Uterus (tissue), 4 donors: ENCODE results near the gene EPB41L3. TPM values are rescaled to one million over a fixed set of nuclear protein-coding genes. Genes with fewer than 3 reads are reported as not detected.

Experiments used
- DNase-seq, 2 donors: peaks; one replicate each; pipeline ENCODE4 v3.0.0-alpha.2; 2019 to 2020
- H3K27ac ChIP-seq, 2 donors: fragments of 200-600 bp; sonication (generic); 1 replicate in 1 of 2; 2 replicates in 1 of 2; pipeline ENCODE4 v1.5.1; 2016 to 2018
- H3K27me3 ChIP-seq, 2 donors: fragments of 200-600 bp; sonication (generic); one replicate each; pipeline ENCODE4 v1.5.1; 2018 to 2019; ENCODE audit warnings: control low read depth in 1 of 2
- H3K36me3 ChIP-seq, 2 donors: fragments of 200-600 bp; sonication (generic); one replicate each; pipeline ENCODE4 v1.5.1; 2019; ENCODE audit warnings: control low read depth in 1 of 2
- H3K4me1 ChIP-seq, 2 donors: fragments of 200-600 bp; sonication (generic); one replicate each; pipeline ENCODE4 v1.5.1; 2018 to 2019; ENCODE audit warnings: control low read depth in 1 of 2
- H3K4me3 ChIP-seq, 2 donors: fragments of 200-600 bp; sonication (generic); 1 replicate in 1 of 2; 2 replicates in 1 of 2; pipeline ENCODE4 v1.5.1; 2018 to 2019; ENCODE audit warnings: mild to moderate bottlenecking in 1 of 2
- H3K9me3 ChIP-seq, 2 donors: fragments of 200-600 bp; sonication (generic); one replicate each; pipeline ENCODE4 v1.5.1; 2019; ENCODE audit warnings: control low read depth in 1 of 2
- POLR2A ChIP-seq, 2 donors: fragments of 450-650 bp; IDR thresholded peaks; one replicate each; pipeline ENCODE4 v1.6.1; 2016; ENCODE audit warnings: antibody characterized with exemption in 2 of 2, mild to moderate bottlenecking in 1 of 2, moderate library complexity in 1 of 2
- intact Hi-C: fragments of 100-400 bp; cut with DNase I; formaldehyde crosslinking; loops from one replicate; pipeline ENCODE4 v1.15.1; 2023; ENCODE audit warnings: low total_unique reads
- total RNA-seq, 4 donors: library from RNA; depleted of rRNA in 3 of 4; stranded (reverse); fragments of >200 nt in 3 of 4; gene quantifications; one replicate each; pipeline versions ENCODE4 v1.1.0 to v1.2.4, GENCODE V29; 2014 to 2023
- TF ChIP-seq, protein P1 (sequence below), 4 experiments: fragments of 200-600 bp in 2 of 4; fragments of 450-650 bp in 2 of 4; sonication (generic) in 2 of 4; IDR thresholded peaks; one replicate each; pipeline ENCODE4 v1.5.1; 2016 to 2019; ENCODE audit warnings: antibody characterized with exemption in 4 of 4, mild to moderate bottlenecking in 2 of 4, moderate library complexity in 1 of 4
- donor health status: DM: yes; HTN: yes; CAD: no.

The EPB41L3 gene
- total RNA-seq, 4 donors from 2014 or later = 31.5 to 111 (median 57.1) TPM

DNA sequence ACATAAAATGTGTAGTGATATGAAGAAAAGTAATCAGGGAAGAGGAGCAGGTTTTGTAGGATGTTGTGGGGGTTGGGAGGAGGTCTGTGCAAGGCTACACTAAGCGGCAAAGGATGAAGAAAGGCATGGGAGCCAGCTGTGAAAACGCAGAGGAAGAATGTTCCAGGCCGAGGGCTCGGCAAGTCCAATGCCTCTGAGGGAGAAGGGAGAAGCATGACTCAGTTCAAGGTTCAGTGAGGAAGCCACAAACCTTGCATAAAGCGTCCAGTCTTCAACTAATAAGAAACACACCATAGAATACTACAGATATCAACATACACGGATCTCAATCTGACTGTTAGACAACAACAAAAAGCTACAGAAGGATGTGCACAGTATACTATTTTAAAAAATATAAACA is 16.2 kb downstream of the EPB41L3 start:
- Histone ChIP-seq H3K36me3 (no peaks in the 10 kb centered on the region), H3K4me1 (no peaks in the 10 kb centered on the region), H3K4me3 (no peak overlapping the region), H3K27ac (no peak overlapping the region), H3K9me3 (no peaks in the 10 kb centered on the region), H3K27me3 (no peaks in the 10 kb centered on the region)
- no peak for TF ChIP-seq POLR2A (IDR thresholded peaks at IDR 0.05)
- TF ChIP-seq, protein P1, sequence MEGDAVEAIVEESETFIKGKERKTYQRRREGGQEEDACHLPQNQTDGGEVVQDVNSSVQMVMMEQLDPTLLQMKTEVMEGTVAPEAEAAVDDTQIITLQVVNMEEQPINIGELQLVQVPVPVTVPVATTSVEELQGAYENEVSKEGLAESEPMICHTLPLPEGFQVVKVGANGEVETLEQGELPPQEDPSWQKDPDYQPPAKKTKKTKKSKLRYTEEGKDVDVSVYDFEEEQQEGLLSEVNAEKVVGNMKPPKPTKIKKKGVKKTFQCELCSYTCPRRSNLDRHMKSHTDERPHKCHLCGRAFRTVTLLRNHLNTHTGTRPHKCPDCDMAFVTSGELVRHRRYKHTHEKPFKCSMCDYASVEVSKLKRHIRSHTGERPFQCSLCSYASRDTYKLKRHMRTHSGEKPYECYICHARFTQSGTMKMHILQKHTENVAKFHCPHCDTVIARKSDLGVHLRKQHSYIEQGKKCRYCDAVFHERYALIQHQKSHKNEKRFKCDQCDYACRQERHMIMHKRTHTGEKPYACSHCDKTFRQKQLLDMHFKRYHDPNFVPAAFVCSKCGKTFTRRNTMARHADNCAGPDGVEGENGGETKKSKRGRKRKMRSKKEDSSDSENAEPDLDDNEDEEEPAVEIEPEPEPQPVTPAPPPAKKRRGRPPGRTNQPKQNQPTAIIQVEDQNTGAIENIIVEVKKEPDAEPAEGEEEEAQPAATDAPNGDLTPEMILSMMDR (IDR thresholded peaks at IDR 0.05) = no peak
- intact Hi-C loops = no loop called here
- DNase-seq = no peak

DNA sequence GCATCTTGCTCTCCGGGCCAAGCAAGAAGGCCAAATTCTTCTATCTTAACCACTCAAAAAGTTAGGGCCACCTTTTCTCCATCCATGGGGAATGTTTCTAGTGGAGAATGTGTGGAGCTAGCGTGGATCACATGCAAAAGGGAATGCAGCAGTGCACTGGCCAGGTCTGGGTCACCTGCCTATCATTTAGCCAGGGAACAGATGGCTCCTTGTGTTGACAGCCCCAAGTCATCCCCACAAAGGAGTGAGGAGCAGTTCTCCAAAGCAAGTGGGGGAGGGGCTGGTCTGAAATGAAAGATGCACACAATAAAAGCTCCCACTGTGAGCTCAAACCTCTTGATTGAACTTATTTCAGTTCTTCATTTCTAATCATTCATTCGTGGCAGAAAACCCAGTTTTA is 19.1 kb downstream of the EPB41L3 start:
- DNase-seq = no peak
- Histone ChIP-seq H3K27me3 (no peaks in the 10 kb centered on the region), H3K4me3 (no peak overlapping the region), H3K4me1 (no peaks in the 10 kb centered on the region), H3K27ac (no peak overlapping the region), H3K36me3 (no peaks in the 10 kb centered on the region), H3K9me3 (no peaks in the 10 kb centered on the region)
- intact Hi-C loops = no loop called here
- TF ChIP-seq POLR2A (IDR thresholded peaks at IDR 0.05) = no peak
- TF ChIP-seq, protein P1 (IDR thresholded peaks at IDR 0.05) = no peak

DNA sequence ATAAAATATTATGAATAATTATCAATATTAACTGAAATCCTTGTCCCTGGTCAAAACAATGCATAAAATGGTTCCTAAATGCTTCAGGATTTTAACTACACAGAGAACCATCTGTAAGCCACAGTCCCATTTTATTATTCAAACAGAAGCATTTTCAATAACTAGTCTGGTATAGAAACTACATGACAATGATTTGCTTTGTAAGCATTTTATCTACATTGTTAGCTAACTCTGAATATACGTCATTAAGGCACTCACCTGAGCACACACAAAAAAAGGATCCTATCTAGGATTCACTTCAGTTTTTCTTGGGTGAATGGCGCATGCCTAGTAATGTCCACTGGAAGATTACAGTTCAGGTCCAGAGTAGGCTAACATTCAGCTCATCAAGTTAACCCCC is 22.8 kb downstream of the EPB41L3 start:
- Histone ChIP-seq H3K36me3 (no peaks in the 10 kb centered on the region), H3K4me1 (no peaks in the 10 kb centered on the region), H3K4me3 (no peak overlapping the region), H3K9me3 (no peaks in the 10 kb centered on the region), H3K27ac (peak overlapping the region in 1 of 2 donors; percentile 58), H3K27me3 (no peaks in the 10 kb centered on the region)
- DNase-seq = no peak
- TF ChIP-seq, protein P1 (IDR thresholded peaks at IDR 0.05) = no peak
- TF ChIP-seq POLR2A (IDR thresholded peaks at IDR 0.05) = no peak
- intact Hi-C loops = no loop called here

- Histone ChIP-seq H3K36me3 (no peaks in the 10 kb centered on the region), H3K27ac (peak overlapping the region; percentile 36 to 58), H3K27me3 (no peaks in the 10 kb centered on the region), H3K4me1 (no peaks in the 10 kb centered on the region), H3K4me3 (no peak overlapping the region), H3K9me3 (no peaks in the 10 kb centered on the region)
- intact Hi-C loops = no loop called here
- DNase-seq = no peak
- TF ChIP-seq, protein P1 (IDR thresholded peaks at IDR 0.05) = no peak
- TF ChIP-seq POLR2A (IDR thresholded peaks at IDR 0.05) = no peak
Observed at GRCh38 chr18:5520464-5520863, 23.3 kb downstream of the EPB41L3 start.

DNA sequence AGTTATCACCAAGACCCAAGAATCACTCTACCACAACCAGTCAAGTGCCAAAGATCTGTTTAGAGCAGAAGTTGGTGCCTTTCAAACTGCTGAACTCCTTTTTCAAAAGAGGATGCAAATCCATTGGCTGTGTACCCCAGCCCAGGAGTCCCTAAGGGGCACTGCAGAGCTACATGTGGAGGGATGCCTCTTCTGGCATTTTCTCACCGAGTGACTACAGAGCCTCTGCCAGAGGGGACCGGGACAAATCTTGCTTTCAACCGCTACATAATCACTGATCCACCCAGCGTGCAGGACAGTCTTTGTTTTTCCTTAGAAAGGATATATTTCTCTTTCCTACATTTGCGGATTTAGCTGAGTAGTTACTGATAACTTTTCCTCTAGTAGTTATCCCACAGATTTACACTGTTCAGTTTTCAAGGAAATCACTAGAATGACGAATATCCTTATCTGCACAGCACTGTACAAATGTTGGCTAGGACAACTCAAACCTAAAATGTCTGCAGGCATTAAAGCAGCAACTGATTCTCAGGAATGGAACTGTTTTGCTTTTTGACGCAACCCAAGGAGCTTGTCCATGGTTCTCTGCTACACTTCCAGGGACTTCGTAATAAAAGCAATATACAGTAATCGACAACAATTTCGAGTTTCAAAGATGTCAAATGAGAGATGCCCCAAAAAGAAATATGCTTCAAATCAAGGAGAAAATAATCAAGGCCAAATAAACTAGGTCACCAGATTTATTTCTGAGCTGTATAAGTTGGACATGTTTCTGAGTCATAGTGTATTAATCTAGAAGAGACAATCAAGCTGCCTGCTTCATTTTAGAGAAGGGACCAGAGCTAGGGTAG is 24.1 kb downstream of the EPB41L3 start:
- H3K27ac ChIP-seq = peak overlapping the region; percentile 38 to 58
- H3K9me3 ChIP-seq = no peaks in the 10 kb centered on the region
- intact Hi-C loops = no loop called here
- H3K4me3 ChIP-seq = no peak overlapping the region
- DNase-seq = no peak
- TF ChIP-seq, protein P1 (IDR thresholded peaks at IDR 0.05) = no peak
- TF ChIP-seq POLR2A (IDR thresholded peaks at IDR 0.05) = no peak
- H3K36me3 ChIP-seq = no peaks in the 10 kb centered on the region
- H3K27me3 ChIP-seq = no peaks in the 10 kb centered on the region
- no peaks in the 10 kb centered on the region for H3K4me1 ChIP-seq
